IMR-90 (cell line): ENCODE results near the gene RAB37. TPM values are rescaled to one million over a fixed set of nuclear protein-coding genes. Genes with fewer than 3 reads are reported as not detected.

Experiments
- ATAC-seq: fragments of 200-7000 bp; cut with Tn5 transposase; 2 replicates; pipeline ENCODE4 v1.9.1; 2020; ENCODE audit warnings: low read depth, mild to moderate bottlenecking, moderate library complexity
- BruUV-seq: library from RNA; stranded (reverse); fragments of 400-500 nt; replicated peaks from 2 replicates; lab custom pipeline; 2021; lab: Mats Ljungman, UMichigan
- CTCF ChIA-PET: fragments of 300-600 bp; formaldehyde crosslinking; extraction: SDS; loops from one replicate; lab custom pipeline; 2021; ENCODE audit warnings: antibody characterized with exemption; lab: Yijun Ruan, JAX
- POLR2A ChIA-PET: fragments of 300-600 bp; sonication (Branson Sonifier 250); formaldehyde crosslinking; loops from one replicate; lab custom pipeline; 2022; ENCODE audit warnings: antibody characterized with exemption; ENCODE audit not compliant: unreplicated experiment; lab: Charles Lee
- DNase-seq: peaks from one replicate; pipeline ENCODE4 v3.0.0; 2013
- H2AFZ ChIP-seq: replicated peaks from 2 replicates; pipeline ENCODE3; 2013; ENCODE audit warnings: low read length, mild to moderate bottlenecking; ENCODE audit not compliant: poor library complexity
- H2AK5ac ChIP-seq: 2 replicates; pipeline ENCODE4 v1.6.1; 2013; ENCODE audit warnings: low read depth, low read length, inconsistent platforms
- H2AK9ac ChIP-seq: replicated peaks from 2 replicates; pipeline ENCODE3; 2013; ENCODE audit warnings: mild to moderate bottlenecking, low read depth, low read length, moderate library complexity; ENCODE audit not compliant: poor library complexity
- H2BK120ac ChIP-seq: 2 replicates; pipeline ENCODE4 v1.6.1; 2013; ENCODE audit warnings: low read depth, low read length, inconsistent platforms
- H2BK15ac ChIP-seq: 3 replicates; pipeline ENCODE4 v1.6.1; 2013; ENCODE audit warnings: low read depth, low read length, inconsistent platforms
- H2BK20ac ChIP-seq: 2 replicates; pipeline ENCODE4 v1.6.1; 2013; ENCODE audit warnings: low read depth, mild to moderate bottlenecking, inconsistent platforms, low read length, moderate library complexity
- H2BK5ac ChIP-seq: 2 replicates; pipeline ENCODE4 v1.6.1; 2013; ENCODE audit warnings: mild to moderate bottlenecking, low read depth, low read length, inconsistent platforms; ENCODE audit not compliant: poor library complexity, severe bottlenecking
- H3K14ac ChIP-seq: replicated peaks from 2 replicates; pipeline ENCODE4 v1.6.1; 2013; ENCODE audit warnings: low read depth, low read length, inconsistent platforms
- H3K18ac ChIP-seq: 2 replicates; pipeline ENCODE4 v1.6.1; 2013; ENCODE audit warnings: low read depth, low read length, control low read depth
- H3K23ac ChIP-seq: 2 replicates; pipeline ENCODE4 v1.6.1; 2013; ENCODE audit warnings: low read depth, low read length, inconsistent platforms
- H3K27ac ChIP-seq: 2 replicates; pipeline ENCODE4 v1.5.1; 2013; ENCODE audit warnings: mild to moderate bottlenecking, control low read depth, low read length; ENCODE audit not compliant: insufficient read depth
- H3K27me3 ChIP-seq: 2 replicates; pipeline ENCODE4 v1.6.1; 2013; ENCODE audit warnings: low read length; ENCODE audit not compliant: control insufficient read depth, insufficient read depth
- H3K36me3 ChIP-seq: 2 replicates; pipeline ENCODE4 v1.6.1; 2013; ENCODE audit warnings: low read length, mixed read lengths; ENCODE audit not compliant: control insufficient read depth, insufficient read depth
- H3K4ac ChIP-seq: 2 replicates; pipeline ENCODE4 v1.6.1; 2013; ENCODE audit warnings: low read depth, low read length, inconsistent platforms
- H3K4me1 ChIP-seq: 2 replicates; pipeline ENCODE4 v1.6.1; 2013; ENCODE audit warnings: low read length, mixed read lengths; ENCODE audit not compliant: control insufficient read depth, insufficient read depth
- H3K4me2 ChIP-seq: 2 replicates; pipeline ENCODE4 v1.6.1; 2013; ENCODE audit warnings: low read depth, mild to moderate bottlenecking, control low read depth, low read length, moderate library complexity
- H3K4me3 ChIP-seq: 2 replicates; pipeline ENCODE4 v1.5.1; 2013; ENCODE audit warnings: low read depth, mild to moderate bottlenecking, control low read depth, low read length, moderate library complexity; ENCODE audit not compliant: insufficient read depth
- H3K56ac ChIP-seq: 2 replicates; pipeline ENCODE4 v1.6.1; 2013; ENCODE audit warnings: low read length, inconsistent platforms; ENCODE audit not compliant: insufficient read depth; ENCODE audit errors: extremely low read depth
- H3K79me1 ChIP-seq, 2 experiments: 2 replicates each; pipeline ENCODE4 v1.6.1; 2013; ENCODE audit warnings: low read length in 2 of 2, inconsistent platforms in 1 of 2, low read depth in 1 of 2
- H3K9ac ChIP-seq: 2 replicates; pipeline ENCODE4 v1.6.1; 2013; ENCODE audit warnings: low read depth, low read length, control low read depth
- H3K9me1 ChIP-seq: 2 replicates; pipeline ENCODE4 v1.6.1; 2013; ENCODE audit warnings: low read length, inconsistent platforms; ENCODE audit not compliant: insufficient read depth
- H3K9me3 ChIP-seq: 2 replicates; pipeline ENCODE4 v1.6.1; 2013; ENCODE audit warnings: low read length; ENCODE audit not compliant: control insufficient read depth, insufficient read depth
- H4K20me1 ChIP-seq: 2 replicates; pipeline ENCODE4 v1.6.1; 2013; ENCODE audit warnings: low read length, inconsistent platforms; ENCODE audit not compliant: insufficient read depth
- H4K5ac ChIP-seq: 2 replicates; pipeline ENCODE4 v1.6.1; 2013; ENCODE audit warnings: mild to moderate bottlenecking, low read depth, low read length, control low read depth
- H4K8ac ChIP-seq, 2 experiments: 2 replicates each; pipeline ENCODE4 v1.6.1; 2013; ENCODE audit warnings: low read depth in 2 of 2, low read length in 2 of 2, control low read depth in 1 of 2, inconsistent platforms in 1 of 2
- H4K91ac ChIP-seq: 2 replicates; pipeline ENCODE4 v1.6.1; 2013; ENCODE audit warnings: low read depth, low read length, inconsistent platforms; ENCODE audit not compliant: insufficient read depth
- CEBPB ChIP-seq: IDR thresholded peaks from 2 replicates; pipeline ENCODE4 v1.6.1; 2012; ENCODE audit warnings: low read depth, low read length, improper control_type of control experiment
- CHD1 ChIP-seq: IDR thresholded peaks from 2 replicates; pipeline ENCODE4 v1.6.1; 2012; ENCODE audit warnings: low read depth, low read length, improper control_type of control experiment
- ELK1 ChIP-seq: fragments of 150-350 bp; IDR thresholded peaks from 2 replicates; pipeline ENCODE4 v1.6.1; 2016; ENCODE audit warnings: low read depth, mild to moderate bottlenecking, low read length, moderate library complexity, borderline replicate concordance
- FOS ChIP-seq: fragments of 150-350 bp; IDR thresholded peaks from 2 replicates; pipeline ENCODE4 v1.6.1; 2016; ENCODE audit warnings: low read depth, low read length
- MAZ ChIP-seq: IDR thresholded peaks from 2 replicates; pipeline ENCODE4 v1.6.1; 2012; ENCODE audit warnings: low read depth, mild to moderate bottlenecking, low read length, improper control_type of control experiment, moderate library complexity, borderline replicate concordance
- NFE2L2 ChIP-seq: fragments of 150-350 bp; IDR thresholded peaks from 2 replicates; pipeline ENCODE4 v1.6.1; 2016; ENCODE audit warnings: low read depth, mild to moderate bottlenecking, low read length
- POLR2A ChIP-seq: IDR thresholded peaks from 2 replicates; pipeline ENCODE4 v1.6.1; 2012; ENCODE audit warnings: mild to moderate bottlenecking, low read depth, low read length
- RFX5 ChIP-seq: IDR thresholded peaks from 2 replicates; pipeline ENCODE4 v1.8.0; 2012; ENCODE audit warnings: low read depth, mild to moderate bottlenecking, low read length, moderate library complexity
- SMC3 ChIP-seq: fragments of 150-350 bp; IDR thresholded peaks from 2 replicates; pipeline ENCODE4 v1.6.1; 2016; ENCODE audit warnings: low read depth, mild to moderate bottlenecking, antibody characterized with exemption, low read length, moderate library complexity
- USF2 ChIP-seq: fragments of 150-350 bp; IDR thresholded peaks from 2 replicates; pipeline ENCODE4 v1.6.1; 2017; ENCODE audit warnings: mild to moderate bottlenecking, antibody characterized with exemption, low read length, low read depth
- WGBS, 2 experiments: methylation state at CpG; one replicate each; pipeline versions ENCODE4 v1.1.5 to v1.1.7; 2013; ENCODE audit warnings: missing lambda C conversion rate in 2 of 2; ENCODE audit not compliant: insufficient read length in 1 of 2; ENCODE audit errors: extremely low coverage in 2 of 2; 5-methylcytosine and 5-hydroxymethylcytosine counted together
- dilution Hi-C: fragments of 300-500 bp; cut with HindIII; formaldehyde crosslinking; loops from one replicate; pipeline ENCODE4 v1.14.3; 2018; ENCODE audit warnings: low sequenced_read_pairs; ENCODE audit not compliant: unreplicated experiment
- in situ Hi-C: fragments of 300-500 bp; cut with MboI; formaldehyde crosslinking; loops from 3 replicates; pipeline ENCODE4 v1.14.3; 2019; ENCODE audit warnings: low sequenced_read_pairs, inconsistent platforms, mixed read lengths
- intact Hi-C: fragments of 100-400 bp; cut with micrococcal nuclease; formaldehyde crosslinking; loops from 2 replicates; pipeline ENCODE4 v1.10.0; 2022
- polyA plus RNA-seq, 3 experiments: library from polyadenylated mRNA; depleted of rRNA; stranded (reverse); fragments of >200 nt; gene quantifications; 2 replicates each; pipeline ENCODE4 v1.2.3, GENCODE V29; 2012; ENCODE audit warnings: low replicate concordance in 1 of 3
- total RNA-seq: library from RNA; depleted of rRNA; stranded (reverse); fragments of >200 nt; gene quantifications from 2 replicates; pipeline ENCODE4 v1.2.3, GENCODE V29; 2012

The RAB37 gene
- total and polyA plus RNA-seq, 2 of the 4 experiments (the other 2 are of a cell fraction): 0.19 TPM; not detected in 1

GRCh38 chr17:74755533-74755932 lies 18.5 kb downstream of the RAB37 start:
- in situ Hi-C loops (no loop called here), dilution Hi-C loops (no loop called here), intact Hi-C loops (no loop called here)
- no peak for DNase-seq
- H2AFZ ChIP-seq: no peak overlapping the region
- H4K5ac ChIP-seq: no peak overlapping the region
- H3K9me1 ChIP-seq: peaks cover 6% of the 10 kb centered on the region; the same call in 1 of the 2 replicates
- no peak overlapping the region for H3K14ac ChIP-seq
- H2BK120ac ChIP-seq: no peak overlapping the region
- no peak overlapping the region for H2AK9ac ChIP-seq
- no peak overlapping the region for H3K4me2 ChIP-seq
- H3K56ac ChIP-seq: no peak overlapping the region
- no peak overlapping the region for H3K27ac ChIP-seq
- H4K20me1 ChIP-seq: peaks cover 12% of the 10 kb centered on the region
- no peak overlapping the region for H4K91ac ChIP-seq
- no peak overlapping the region for H3K18ac ChIP-seq
- peaks cover 3 to 25% of the 10 kb centered on the region in 2 experiments for H3K79me1 ChIP-seq
- no peak overlapping the region for H3K9ac ChIP-seq
- no peak overlapping the region for H2AK5ac ChIP-seq
- 82% methylated on average over 2 of the region's 8 CpGs; no CpG with 5 or more reads in 1 of the 2 experiments for WGBS, 2 experiments
- H3K36me3 ChIP-seq: no peaks in the 10 kb centered on the region
- BruUV-seq: no TSS peak
- no peak overlapping the region for H2BK5ac ChIP-seq
- peaks cover 12% of the 10 kb centered on the region; the same call in 1 of the 2 replicates for H3K4me1 ChIP-seq
- H4K8ac ChIP-seq: no peak overlapping the region
- H3K23ac ChIP-seq: no peak overlapping the region
- ChIA-PET POLR2A (no interaction called here), CTCF (no interaction called here)
- no peak overlapping the region for H2BK15ac ChIP-seq
- no peak overlapping the region for H3K4me3 ChIP-seq
- ATAC-seq: no peak
- no peak overlapping the region for H3K4ac ChIP-seq
- H3K27me3 ChIP-seq: no peaks in the 10 kb centered on the region
- H3K9me3 ChIP-seq: no peaks in the 10 kb centered on the region
- H2BK20ac ChIP-seq: no peak overlapping the region
- TF ChIP-seq SMC3 (no peak), RFX5 (no peak), FOS (no peak), POLR2A (no peak), ELK1 (no peak), NFE2L2 (no peak), CHD1 (no peak), CEBPB (no peak), MAZ (no peak), USF2 (no peak)
